AG20443 (cell line): Measurements from ENCODE around the gene BNC1.
A peak's percentile ranks its signal among the peaks of the same experiment; 100 is the strongest.

Source experiments
- DNase-seq: peaks from one replicate; pipeline ENCODE4 v3.0.0; 2012; ENCODE audit warnings: low spot score, mixed read lengths

The BNC1 gene

DNA sequence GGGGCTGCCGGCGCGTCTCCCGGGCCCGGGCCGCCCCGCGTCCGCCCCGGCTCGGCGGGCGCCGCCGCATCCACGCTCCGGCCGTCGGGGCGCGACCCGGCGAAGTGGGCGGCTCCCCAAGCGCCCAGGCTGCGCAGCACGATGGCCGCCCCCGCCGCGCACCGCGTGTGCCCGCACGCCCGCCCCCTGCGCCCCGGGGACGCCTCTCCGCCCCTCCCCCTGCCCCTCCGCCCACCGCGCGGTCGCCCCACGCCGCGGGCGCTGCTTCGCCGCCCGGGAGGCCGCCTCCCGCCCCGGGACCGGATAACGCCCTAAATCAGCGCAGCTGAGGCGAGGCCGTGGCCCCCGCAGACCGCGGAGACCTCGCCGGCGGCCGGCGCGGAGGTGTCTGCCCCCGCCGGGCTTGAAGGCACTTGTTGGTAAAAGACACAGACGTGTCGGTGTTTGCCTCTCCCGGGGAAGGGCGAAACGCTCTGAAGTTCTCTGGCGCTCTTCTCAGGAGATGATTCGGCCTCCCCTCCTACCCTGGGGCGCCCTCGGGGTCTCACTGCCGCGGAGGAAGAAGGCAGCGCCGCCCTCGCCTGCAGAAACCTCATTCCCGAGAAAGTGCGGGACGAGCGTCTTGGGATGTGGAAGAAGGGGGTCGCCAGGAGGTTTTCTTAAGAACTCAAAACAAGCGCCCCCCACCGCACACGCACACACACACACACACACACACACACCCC, at the start of gene BNC1:
TSS of gene BNC1 (minus strand) at position 106 of the 725 bp plus-strand sequence. CDS start at position 70, 36 bp downstream.
- DNase-seq, result peak; percentile 38

DNA sequence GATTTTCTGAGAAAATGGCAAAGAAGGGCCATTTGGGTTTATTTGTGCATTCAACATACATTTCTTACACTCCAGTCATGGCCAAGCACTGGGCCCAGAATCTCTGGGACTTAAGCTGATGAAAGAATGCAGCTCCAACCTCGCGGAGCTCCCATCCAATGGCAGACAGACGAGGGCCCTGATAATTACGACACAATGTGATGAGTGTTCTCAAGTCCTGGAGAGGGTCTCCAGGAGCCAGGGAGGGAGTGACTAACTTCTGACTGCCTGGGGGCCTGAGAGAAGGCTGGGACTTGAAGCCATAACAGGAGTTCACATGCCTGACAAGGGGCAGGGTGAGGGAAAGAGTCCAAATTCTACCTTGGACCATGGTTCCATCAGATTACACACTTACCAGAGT, 42.6 kb upstream of the BNC1 start:
- no peak for DNase-seq

DNA sequence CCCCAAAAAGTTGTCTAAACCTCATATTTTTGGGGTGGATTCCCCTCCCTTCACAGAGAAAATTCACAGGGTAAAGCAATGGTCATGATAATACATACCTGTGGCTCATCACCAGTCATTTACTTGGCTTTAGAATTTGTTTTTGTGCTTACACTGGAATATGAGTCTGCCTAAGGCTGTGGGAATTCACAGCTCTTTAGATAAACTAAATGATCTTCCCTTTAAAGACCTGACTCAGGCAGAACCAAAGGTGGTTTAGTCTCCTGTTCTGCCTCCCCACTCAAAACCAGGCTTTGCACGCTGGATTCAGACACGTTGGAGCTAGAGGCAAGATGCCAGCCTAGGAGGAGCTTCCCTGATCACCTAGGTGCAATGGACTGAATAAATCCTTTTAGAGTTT, 40.3 kb upstream of the BNC1 start:
- DNase-seq, result no peak

DNA sequence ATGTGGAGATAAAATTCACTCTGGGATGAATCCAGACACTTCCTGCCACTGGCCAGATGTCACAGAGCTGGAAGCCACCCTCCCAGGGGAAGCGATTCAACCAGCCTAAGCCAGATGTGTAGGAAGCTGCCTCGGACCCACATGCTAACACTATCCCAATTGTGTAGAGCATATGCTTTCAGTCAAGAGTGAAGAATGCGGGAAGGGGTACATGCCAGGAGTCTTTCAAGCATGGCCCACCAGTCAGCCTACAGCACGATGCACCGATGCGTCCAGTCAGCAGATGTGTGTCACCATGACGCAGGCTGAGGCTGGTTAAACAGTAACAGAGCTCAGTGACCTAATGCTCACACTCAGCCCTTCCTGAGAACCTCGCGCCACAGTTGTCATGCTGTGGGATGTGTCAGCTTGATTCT, 38.8 kb upstream of the BNC1 start:
- peak; percentile 91 for DNase-seq

DNA sequence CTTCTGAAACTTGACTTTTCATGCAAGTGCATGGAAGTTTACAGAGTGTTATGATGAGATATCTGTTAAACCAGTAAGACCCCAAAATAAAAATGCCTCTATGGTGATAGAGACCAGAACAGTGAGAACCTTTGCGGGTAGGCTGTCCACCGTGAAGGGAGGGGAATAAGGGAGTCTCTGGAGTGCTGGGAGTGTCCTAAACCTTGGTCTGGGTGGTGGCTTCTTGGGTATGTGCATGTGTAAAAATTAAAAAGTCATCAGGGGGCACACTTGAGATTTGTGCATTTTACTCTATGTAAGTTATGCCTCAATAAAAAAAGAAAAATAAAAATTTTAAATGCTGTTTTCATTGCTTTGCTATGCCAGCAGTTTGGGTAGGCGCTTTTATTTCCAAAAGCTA, 38.2 kb upstream of the BNC1 start:
- no peak for DNase-seq

DNA sequence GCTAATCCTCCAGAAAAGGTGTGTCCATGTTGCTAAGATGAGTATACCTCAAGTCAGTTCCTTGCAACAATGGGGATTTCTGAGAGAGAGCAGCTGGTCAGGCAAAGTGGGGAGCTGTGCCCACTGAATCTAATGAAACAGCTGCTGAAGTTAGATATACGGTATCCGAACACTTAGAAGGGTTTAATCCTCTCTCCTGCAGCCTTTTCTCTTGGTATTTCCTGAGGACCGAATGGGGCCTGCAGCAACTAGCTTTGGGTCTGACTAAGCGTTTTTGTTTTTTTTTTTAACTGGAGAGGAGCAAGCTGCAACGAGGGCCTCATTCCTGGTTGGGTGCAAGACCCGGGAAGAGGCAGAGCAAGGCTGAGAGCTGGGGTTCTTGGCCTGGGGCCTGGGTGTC, 37.6 kb upstream of the BNC1 start:
- DNase-seq, result no peak

DNA sequence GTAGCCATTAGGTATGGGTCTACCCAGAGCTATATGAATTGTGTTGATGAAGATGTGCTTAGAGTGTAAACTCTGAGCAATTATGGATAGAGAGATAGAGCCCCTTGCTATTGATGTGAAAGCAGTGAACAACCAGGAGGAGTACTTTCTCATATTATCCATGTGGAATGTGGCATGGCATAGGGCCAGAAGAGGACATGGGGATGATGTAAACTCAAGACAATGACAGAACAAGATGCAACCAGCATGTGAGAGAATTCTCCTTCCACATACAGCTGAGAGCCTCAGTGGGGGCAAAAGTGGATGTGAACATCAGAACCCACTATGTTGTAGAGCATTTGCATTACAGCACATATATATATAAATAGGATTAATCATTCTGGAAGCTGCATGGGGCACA, 36.4 kb upstream of the BNC1 start:
- no peak for DNase-seq

DNA sequence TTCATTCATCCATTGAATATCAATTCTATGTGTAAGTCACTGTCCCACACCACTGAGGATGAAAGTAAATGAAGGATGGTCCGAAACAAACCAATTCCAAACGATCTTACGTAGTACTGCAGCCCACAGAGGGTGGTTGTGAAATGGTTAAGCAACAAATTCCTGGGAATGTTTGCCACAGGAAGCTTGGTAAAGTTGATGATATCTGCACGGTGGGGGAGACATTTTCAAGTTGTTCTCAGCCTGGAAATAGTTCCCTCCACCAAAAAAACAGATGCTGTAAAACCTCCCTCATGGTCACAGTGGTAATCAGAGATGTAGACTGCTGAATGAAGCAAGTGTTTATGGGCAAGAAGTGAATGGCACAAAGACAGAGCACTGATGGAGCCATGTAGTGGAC, 35.9 kb upstream of the BNC1 start:
- DNase-seq, result no peak

GRCh38 chr15:83319771-83320170, 35.3 kb upstream of the BNC1 start:
- DNase-seq, result no peak

DNA sequence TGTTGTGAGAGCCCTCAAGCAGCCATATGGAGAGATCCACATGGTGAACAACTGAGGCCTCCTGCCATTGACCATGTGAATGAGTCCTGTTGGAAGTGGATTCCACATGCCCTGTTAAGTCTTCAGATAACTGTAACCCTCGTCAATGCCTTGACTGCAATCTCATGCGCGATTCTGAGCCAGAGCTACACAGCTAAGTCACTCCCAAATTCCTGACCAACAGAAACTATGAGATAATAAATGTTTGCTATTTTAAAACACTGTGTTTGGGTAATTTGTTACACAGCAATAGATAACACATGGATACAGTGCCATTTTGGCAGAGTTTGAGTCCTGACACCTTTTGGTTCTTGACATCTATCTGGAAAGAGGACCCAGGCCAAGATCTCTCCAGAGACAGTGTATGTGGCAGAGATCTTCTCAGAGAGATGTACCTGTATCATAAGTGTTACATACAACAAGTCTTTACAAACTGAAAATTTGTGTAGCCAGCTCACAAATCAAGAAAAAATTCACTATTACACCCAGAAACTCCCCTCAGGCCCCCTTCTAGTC, 34.5 kb upstream of the BNC1 start:
- no peak for DNase-seq

DNA sequence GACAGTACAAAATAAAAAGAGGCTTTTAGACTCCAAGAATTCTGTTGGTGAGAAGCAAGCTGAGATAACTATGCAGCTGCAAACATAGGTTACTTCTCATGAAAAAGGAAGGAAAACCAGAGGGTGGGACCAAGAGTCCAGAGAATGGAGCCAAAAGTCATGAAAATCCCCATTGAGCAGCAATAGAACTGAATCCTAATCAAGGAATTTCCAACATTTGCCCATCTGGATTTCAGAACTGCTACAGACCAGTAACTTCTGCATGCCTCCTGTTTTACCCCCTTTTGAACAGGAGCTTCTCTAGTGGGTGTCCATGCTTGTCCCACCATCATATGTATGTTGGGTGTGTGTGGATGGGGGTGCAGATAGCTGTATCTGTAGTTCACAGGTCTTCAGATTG, 33.6 kb upstream of the BNC1 start:
- DNase-seq, result no peak

GRCh38 chr15:83312071-83312470, 27.6 kb upstream of the BNC1 start:
- DNase-seq, result no peak

DNA sequence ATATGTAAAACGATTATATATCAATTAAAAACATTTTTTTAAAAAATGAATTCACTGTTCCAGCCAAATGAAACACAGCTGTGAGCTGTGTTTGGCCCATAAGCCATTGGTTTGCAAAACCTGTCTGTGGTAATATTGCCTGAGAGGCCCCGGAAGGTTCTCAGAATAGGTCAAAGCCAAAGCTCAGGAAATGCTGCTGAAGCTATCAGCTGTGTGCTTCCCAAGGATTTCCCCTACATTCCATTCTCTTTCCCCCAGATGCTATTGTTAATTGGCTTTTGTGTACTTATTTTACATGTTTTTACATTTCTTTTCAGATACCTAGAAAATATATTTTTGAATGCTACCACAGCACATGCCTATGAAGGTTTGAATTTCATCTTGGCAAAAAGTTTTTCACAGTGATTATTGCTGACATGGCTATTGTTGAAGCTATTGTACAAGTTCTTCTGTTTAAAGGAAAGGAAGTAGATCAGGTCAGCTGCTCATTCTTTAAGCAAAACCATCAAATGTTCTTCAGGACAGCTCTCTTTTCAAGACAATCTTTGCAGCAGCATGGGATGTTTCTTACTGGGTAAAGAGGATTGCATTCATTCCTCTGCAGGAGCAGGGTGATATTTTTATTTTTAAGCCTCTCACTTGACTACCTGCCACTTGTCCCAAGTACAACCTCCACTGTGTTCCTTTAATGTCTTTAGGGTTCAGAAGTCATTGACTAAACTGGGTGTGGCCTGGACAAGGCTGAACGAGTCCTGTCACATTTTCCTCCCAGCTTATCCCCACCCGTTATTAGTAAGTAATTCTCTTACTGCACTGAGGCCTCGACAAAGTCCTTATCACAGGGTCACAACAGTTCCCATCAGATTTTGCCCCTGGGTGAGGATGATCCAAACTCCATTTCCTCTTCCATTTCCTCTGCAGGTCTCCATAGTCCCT, 26.3 kb upstream of the BNC1 start:
- no peak for DNase-seq

DNA sequence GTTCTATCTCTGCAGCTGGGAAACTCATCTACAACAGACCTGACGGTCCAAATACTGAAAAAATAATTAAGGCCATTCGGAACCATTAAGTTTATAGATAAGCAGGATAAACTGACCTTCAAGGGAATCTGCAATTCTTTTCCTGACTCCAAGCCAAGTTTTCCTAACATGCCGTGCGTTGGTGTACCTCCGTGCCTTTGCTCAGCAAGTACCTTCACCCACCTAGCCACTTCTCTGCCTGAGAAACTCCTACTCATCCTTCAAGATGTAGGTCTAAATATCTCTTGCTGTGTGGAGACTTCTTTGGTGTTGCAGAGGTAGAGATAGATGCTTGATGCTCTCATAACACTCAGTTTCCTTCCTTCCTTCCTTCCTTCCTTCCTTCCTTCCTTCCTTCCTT, 24.2 kb upstream of the BNC1 start:
- no peak for DNase-seq

- no peak for DNase-seq
Measured at GRCh38 chr15:83306561-83306960, 22.1 kb upstream of the BNC1 start.

GRCh38 chr15:83305704-83306291, 21.3 kb upstream of the BNC1 start:
- DNase-seq, result no peak

GRCh38 chr15:83304861-83305703, 20.6 kb upstream of the BNC1 start:
- no peak for DNase-seq

GRCh38 chr15:83303535-83303934, 19.1 kb upstream of the BNC1 start:
- no peak for DNase-seq

DNA sequence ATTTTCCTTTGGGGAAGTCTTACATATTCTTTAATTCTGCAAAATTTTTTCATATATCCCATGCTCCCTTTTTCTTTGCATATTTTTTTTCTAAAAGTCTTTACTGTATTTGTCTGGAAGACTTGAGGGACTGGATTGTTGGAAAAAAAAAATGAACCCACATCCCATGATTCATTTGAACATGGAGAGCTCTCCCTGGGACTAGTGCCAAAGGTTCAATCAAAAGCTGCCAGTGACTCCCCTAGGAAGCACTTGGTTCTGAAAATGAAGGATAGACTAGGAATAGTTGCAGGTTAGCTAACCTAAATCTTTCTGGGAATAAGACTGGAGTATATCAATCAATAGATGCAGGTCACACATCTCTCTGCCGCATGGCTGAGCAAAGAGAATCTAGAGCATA, 16.4 kb upstream of the BNC1 start:
- DNase-seq, result no peak

- DNase-seq, result no peak
Measured at GRCh38 chr15:83299462-83299861, 15.0 kb upstream of the BNC1 start.

DNA sequence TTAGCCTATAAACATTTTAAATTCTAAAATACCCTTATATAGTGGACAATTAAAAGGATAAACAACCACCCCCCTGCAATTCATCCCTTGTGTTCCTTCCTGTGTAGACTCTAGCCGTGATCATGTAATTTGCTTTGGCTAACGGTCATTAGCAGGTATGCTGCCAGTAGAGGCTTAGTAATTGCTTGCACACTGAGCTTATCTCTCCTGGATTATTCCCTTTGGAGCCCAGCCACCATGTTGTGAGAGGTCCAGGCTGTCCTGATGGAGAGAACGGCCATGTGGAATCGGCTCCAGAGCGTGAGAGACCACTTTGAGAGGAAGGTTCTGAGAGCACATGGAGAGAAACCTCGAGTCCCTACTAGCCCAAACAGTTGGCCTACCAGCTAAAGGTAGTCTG, 11.0 kb upstream of the BNC1 start:
- no peak for DNase-seq

GRCh38 chr15:83293201-83293600, 8.7 kb upstream of the BNC1 start:
- no peak for DNase-seq
